ENCODE measurements around the gene DLL1. TPM values are rescaled to one million over a fixed set of nuclear protein-coding genes. Genes with fewer than 3 reads are reported as not detected.

DLL1 gene
- total RNA-seq, 1 experiment from 2014 or later: not detected

- CTCF ChIA-PET: no interaction called here
- intact Hi-C loops (cut with micrococcal nuclease; ENCODE audit: unreplicated experiment): no loop called here
- BruUV-seq (replicated peaks): no TSS peak
- Histone ChIP-seq H3K79me2 (ENCODE audit: low read depth) (no peaks in the 10 kb centered on the region), H3K36me3 (ENCODE audit: low read depth) (no peaks in the 10 kb centered on the region), H4K20me1 (ENCODE audit: insufficient read depth) (no peaks in the 10 kb centered on the region), H3K9me2 (ENCODE audit: insufficient read depth) (no peaks in the 10 kb centered on the region), H2AFZ (no peak overlapping the region), H3K4me3 (no peak overlapping the region), H3K27ac (no peak overlapping the region), H3K9me3 (ENCODE audit: insufficient read depth, low read depth) (no peaks in the 10 kb centered on the region), H3K4me1 (replicated peaks; ENCODE audit: insufficient read depth) (no peaks in the 10 kb centered on the region), H3K27me3 (ENCODE audit: insufficient read depth, low read depth) (peaks cover 81% of the 10 kb centered on the region), H3K4me2 (no peak overlapping the region), H3F3A (ENCODE audit: insufficient read depth, low read depth) (no peaks in the 10 kb centered on the region)
- TF ChIP-seq CTCF (conservative IDR thresholded peaks at IDR 0.05) (no peak), EZH2 (IDR thresholded peaks at IDR 0.05; ENCODE audit: low read depth) (no peak)
- POLR2A ChIA-PET (ENCODE audit: unreplicated experiment): no interaction called here
- DNase-seq: no peak
Measured at GRCh38 chr6:170274713-170275560, 15.9 kb downstream of the DLL1 start.

GRCh38 chr6:170273681-170274080 lies 17.2 kb downstream of the DLL1 start:
- no peaks in the 10 kb centered on the region for H3K9me2 ChIP-seq (ENCODE audit: insufficient read depth)
- no peaks in the 10 kb centered on the region for H3K36me3 ChIP-seq (ENCODE audit: low read depth)
- BruUV-seq (replicated peaks): no TSS peak
- no peaks in the 10 kb centered on the region for H3F3A ChIP-seq (ENCODE audit: insufficient read depth, low read depth)
- intact Hi-C loops (cut with micrococcal nuclease; ENCODE audit: unreplicated experiment): no loop called here
- no peaks in the 10 kb centered on the region for H4K20me1 ChIP-seq (ENCODE audit: insufficient read depth)
- ChIA-PET CTCF (no interaction called here), POLR2A (ENCODE audit: unreplicated experiment) (no interaction called here)
- no peak overlapping the region for H2AFZ ChIP-seq
- peaks cover 80% of the 10 kb centered on the region for H3K27me3 ChIP-seq (ENCODE audit: insufficient read depth, low read depth)
- no peak for DNase-seq
- no peaks in the 10 kb centered on the region for H3K79me2 ChIP-seq (ENCODE audit: low read depth)
- H3K4me1 ChIP-seq (replicated peaks; ENCODE audit: insufficient read depth): no peaks in the 10 kb centered on the region
- no peak overlapping the region for H3K27ac ChIP-seq
- no peak for TF ChIP-seq EZH2 (IDR thresholded peaks at IDR 0.05; ENCODE audit: low read depth)
- TF ChIP-seq CTCF (conservative IDR thresholded peaks at IDR 0.05): no peak
- no peak overlapping the region for H3K4me3 ChIP-seq
- H3K9me3 ChIP-seq (ENCODE audit: insufficient read depth, low read depth): no peaks in the 10 kb centered on the region
- H3K4me2 ChIP-seq: no peak overlapping the region

- H3K36me3 ChIP-seq (ENCODE audit: low read depth): no peaks in the 10 kb centered on the region
- TF ChIP-seq CTCF (conservative IDR thresholded peaks at IDR 0.05): no peak
- TF ChIP-seq EZH2 (IDR thresholded peaks at IDR 0.05; ENCODE audit: low read depth): no peak
- ChIA-PET POLR2A (ENCODE audit: unreplicated experiment) (no interaction called here), CTCF (no interaction called here)
- no peaks in the 10 kb centered on the region for H3K9me2 ChIP-seq (ENCODE audit: insufficient read depth)
- intact Hi-C loops (cut with micrococcal nuclease; ENCODE audit: unreplicated experiment): no loop called here
- no peaks in the 10 kb centered on the region for H3K9me3 ChIP-seq (ENCODE audit: insufficient read depth, low read depth)
- no peak overlapping the region for H3K4me2 ChIP-seq
- no peaks in the 10 kb centered on the region for H3K79me2 ChIP-seq (ENCODE audit: low read depth)
- peaks cover 80% of the 10 kb centered on the region for H3K27me3 ChIP-seq (ENCODE audit: insufficient read depth, low read depth)
- no peaks in the 10 kb centered on the region for H3F3A ChIP-seq (ENCODE audit: insufficient read depth, low read depth)
- no peak overlapping the region for H3K4me3 ChIP-seq
- H3K4me1 ChIP-seq (replicated peaks; ENCODE audit: insufficient read depth): no peaks in the 10 kb centered on the region
- BruUV-seq (replicated peaks): no TSS peak
- no peak overlapping the region for H3K27ac ChIP-seq
- H2AFZ ChIP-seq: no peak overlapping the region
- no peaks in the 10 kb centered on the region for H4K20me1 ChIP-seq (ENCODE audit: insufficient read depth)
- no peak for DNase-seq
Measured at GRCh38 chr6:170273191-170273590, 17.7 kb downstream of the DLL1 start.

All from PC-9 (cell line).